CD4-positive, alpha-beta T cell treated with Interleukin-6 at 100 ng/mL for 8 hours (primary cell): Measurements from ENCODE around the gene TMEM51.

ENCODE experiments used
- DNase-seq: peaks from one replicate; pipeline ENCODE4 v3.0.0-alpha.2; 2020; ENCODE audit warnings: mixed read lengths, low spot score

Gene TMEM51

DNA sequence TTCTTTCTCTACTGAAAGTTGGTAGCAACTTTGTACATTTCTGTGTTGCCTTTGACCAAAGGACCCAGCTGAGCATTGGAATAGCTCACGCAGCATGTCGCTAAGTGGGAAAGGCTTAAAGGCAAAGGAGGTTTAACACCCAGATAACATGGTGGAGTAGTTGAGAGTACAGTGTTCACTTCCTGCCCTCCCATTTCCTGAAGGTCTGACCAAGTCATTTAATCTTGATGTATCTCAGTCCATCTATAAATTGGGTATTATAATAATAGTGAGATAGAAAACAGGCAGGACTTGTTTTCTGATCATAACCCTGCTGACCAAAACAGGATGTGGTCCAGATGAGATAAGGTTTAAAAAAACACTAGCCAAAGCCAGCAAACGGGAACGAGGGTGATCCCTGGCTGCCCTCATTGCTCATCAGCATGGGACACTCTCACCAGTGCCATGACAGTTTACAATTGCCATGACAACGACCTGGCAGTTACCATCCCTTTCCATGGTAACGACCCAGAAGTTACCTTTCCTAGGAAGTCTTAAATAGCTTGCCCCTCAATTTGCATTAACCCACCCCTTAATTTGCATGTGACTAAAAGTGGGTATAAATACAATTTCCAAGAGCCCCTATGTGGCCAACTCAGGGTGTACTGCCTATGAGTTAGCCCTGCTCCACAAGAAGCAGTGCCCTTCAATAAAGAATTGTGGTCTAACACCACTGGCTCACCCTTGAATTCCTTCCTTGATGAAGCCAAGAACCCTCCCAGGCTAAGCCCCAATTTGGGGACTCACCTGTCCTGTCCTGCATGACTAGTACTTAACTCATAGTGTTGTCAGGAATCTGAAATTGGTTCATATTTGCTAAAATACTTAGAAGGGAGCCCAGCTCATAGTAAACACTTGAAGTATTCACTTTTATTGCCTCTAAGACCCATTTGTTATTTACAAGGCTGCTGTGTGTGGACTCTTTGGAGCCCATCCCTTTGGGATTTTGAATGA lies 65.0 kb downstream of the TMEM51 start:
- no peak for DNase-seq

DNA sequence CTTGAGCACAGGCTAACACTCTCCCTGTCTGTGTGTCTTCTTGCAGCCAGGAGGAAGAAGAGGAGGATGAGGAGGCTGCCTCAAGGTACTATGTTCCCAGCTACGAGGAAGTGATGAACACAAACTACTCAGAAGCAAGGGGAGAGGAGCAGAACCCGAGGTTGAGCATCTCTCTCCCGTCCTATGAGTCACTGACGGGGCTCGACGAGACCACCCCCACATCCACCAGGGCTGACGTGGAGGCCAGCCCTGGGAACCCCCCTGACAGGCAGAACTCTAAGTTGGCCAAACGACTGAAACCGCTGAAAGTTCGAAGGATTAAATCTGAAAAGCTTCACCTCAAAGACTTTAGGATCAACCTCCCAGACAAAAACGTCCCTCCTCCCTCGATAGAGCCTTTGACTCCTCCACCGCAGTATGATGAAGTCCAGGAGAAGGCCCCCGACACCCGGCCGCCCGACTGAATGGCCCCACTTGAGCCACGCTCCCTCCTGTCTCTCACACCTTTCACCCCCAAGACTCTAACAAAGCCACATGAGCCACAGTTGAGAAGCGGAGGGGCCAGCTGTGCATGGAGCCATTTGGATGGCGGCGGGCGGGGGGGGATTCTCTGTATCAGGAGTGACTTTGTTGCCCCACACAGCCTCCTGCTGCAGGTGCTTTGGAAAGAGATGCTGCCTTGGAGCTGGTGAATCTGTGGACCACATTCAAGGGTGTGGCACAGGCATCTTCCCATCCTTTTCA lies 65.9 kb downstream of the TMEM51 start:
- no peak for DNase-seq

DNA sequence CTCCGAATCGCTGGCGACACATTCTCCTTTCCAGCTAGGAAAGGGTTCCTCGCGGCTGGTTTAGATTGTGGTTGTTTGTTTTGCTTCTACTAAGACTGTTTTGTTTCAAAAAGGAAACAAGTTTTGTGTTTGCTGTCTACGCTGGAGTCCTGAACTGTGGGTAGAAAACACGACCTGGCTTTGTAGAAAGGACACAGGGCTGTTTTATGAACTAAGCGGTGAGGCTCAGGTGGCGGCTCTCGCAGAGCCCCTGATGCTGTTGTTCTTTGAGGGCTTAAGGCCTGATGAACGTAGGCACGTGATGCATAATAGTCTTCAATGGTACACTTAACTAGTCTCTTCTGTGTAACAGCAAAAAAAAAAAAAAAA lies 66.5 kb downstream of the TMEM51 start:
- DNase-seq = no peak

DNA sequence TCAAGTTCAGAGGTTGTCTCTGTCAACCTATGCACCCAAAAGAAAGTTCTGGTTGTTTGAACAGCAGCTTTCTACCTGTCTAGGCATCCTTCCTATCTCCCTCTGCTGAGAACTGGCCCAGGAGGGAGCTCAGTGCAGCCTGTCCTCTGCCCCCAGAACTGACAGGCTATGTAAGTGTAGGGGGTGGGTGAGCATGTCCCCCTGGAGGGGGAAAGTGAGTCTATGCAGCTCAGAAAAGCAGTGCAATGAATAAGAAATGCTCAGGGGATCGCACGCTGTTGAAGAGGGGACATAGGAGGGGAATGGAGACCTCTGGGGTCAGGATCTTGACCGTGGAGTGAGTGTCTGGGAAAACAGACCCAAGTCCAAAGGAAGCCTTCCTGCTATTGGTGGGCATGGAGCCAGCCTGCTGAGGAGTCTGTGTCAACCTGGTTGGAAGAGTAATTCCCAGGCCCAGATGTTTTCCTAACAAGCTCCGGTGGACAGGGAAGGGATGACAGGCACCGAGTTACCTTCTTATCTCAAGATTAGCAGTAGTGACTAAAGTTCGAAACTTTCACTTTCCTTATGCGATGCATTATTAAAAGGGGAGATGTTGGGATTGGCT lies 67.4 kb downstream of the TMEM51 start:
- no peak for DNase-seq

DNA sequence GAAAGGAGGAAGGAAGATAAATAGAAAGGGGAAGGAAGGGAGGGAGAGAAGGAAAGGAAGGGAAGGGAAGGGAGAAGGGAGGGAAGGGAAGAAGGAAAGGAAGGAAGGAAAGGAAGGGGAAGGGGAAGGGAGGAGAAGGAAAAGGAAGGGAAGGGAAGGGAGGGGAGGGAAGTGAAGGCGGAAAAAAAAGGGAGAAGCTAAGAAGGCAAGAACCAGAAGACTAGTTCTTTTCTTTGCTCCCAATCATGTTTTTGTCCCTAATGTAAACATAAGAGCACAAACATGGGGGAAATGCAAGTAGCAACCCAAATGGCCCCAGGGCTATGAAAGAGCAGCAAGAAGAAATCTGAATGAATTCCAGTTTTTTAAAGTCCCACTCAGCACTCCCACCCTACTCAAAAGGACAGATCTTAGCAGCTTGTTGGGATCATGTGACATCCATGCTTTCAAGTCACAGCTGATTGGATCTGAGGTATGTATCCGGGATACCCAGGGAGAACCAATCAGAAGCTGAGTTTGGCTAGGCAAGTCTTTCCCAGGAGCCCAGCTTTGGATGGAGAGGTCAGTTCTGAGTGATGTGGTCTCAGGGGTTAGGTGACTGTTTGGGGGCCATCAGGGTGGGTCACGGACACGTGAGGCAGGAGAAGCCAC lies 69.2 kb downstream of the TMEM51 start:
- no peak for DNase-seq

DNA sequence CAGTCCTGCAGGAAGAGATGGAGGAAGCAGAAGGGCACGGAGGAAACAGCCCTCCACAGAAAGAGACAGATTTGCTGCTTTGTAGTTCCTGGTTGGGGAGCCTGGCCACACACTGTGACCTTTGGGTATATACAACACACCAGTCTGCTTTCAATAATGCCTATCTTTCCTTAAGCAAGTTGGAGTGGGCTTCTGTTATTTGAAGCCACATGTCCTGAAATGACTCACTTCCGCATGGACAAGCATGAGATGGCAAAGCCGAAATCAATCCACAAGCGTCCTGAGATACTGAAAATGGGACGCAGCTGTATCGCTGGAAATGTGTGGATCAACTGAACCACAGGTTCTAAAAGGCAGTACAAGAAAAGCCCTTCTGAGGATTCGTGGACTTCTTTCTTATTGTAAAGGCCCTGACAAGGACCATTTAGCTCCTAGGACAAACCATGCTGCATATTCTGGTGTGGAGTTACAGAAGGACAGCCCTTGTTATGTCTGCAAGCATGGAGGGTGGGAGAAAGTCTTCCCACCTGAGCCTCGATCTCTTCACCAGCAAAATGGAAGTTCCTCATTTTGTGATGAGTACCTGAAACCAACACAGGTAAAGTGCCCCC lies 70.8 kb downstream of the TMEM51 start:
- no peak for DNase-seq

DNA sequence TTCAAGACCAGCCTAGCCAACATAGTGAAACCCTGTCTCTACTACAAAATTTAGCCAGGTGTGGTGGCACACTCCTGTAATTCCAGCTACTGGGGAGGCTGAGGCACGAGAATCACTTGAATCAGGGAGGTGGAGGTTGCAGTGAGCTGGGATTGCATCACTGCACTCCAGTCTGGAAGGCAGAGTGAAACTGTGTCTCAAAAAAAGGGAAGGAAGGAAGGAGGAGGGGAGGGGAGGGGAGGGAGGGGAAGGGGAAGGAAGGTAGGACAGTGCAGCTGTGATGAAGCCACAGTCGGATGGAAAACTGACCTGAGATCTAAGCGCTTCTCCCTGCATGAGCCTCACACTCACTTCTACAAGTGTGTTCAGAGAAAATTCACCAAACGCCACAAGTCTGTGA lies 71.4 kb downstream of the TMEM51 start:
- no peak for DNase-seq

DNA sequence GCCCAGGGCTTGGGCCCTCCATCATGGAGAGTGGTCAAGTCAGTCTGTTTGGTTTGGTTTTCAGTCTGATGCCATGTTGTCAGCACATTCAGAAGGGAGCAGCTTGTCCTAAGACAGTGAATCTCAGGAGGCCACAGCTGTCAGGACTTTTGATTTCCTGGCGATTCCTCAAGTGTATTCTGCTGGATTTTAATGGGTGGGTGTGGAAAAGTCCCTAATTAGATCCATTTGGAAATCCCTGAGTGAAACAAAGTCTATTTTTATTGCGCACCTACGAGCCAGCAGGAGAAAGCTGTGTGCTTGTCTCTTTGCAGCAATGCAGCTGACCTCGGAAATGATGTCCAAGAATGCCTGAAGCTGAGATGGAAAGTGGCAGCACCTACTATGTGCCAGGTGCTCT lies 71.9 kb downstream of the TMEM51 start:
- no peak for DNase-seq

DNA sequence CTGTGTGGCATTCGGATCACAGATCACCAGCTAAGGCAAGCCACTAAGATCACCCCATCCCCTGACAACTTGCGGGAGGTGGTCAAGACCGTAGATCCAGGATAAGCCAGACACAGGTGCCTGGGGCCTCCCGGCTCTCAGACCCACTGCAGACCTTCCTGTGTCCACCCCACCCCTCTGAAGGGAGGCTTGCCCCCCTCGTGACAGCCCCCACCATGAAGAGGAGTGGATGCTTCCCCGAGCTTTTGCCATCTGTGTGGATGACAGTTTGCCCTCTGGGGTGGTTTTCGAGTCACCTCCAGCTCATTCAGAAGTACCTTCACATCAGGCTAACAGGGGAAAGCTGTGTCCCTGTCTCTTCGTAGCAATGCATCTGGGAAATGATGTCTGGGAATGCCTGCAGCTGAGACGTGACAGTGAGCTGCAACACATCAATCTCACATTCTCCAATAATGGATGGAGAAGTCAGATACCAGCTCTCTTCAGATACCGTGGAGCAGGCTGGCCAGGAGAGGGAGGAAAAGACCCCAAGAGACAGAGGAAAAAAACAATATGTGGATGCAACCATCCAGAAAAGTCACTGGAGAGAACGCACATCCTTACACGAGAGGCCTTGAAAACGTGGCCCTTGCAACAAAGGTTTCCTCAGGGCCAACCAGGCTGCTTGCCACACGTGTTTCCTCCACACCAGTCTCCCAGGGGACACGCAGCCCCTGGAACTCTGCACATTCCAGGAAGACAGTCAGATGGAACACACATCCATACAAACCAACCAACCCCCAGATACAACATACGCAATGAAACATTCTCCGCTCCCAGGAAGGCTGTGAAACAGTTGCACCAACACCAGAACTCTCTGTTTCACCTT lies 73.1 kb downstream of the TMEM51 start:
- DNase-seq = no peak

DNA sequence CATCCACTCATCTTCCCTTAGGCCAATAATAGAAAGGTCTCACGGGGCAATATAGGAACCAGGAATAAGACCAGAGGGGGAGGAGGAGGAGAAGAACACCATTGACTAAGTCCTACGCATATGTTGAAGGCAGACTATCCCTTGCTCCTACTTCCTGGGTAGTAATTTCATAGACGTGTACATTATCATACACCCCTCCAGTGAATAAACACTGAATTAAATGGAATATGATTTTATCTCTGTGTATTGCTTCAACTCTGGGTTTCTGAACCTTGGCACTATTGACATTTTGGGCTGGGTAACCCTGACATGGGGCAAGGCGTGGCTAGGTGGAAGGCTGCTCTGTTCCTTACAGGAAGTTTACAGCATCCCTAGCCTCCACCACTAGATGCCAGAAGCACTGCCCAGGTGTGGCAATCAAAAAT lies 76.2 kb downstream of the TMEM51 start:
- DNase-seq = no peak

DNA sequence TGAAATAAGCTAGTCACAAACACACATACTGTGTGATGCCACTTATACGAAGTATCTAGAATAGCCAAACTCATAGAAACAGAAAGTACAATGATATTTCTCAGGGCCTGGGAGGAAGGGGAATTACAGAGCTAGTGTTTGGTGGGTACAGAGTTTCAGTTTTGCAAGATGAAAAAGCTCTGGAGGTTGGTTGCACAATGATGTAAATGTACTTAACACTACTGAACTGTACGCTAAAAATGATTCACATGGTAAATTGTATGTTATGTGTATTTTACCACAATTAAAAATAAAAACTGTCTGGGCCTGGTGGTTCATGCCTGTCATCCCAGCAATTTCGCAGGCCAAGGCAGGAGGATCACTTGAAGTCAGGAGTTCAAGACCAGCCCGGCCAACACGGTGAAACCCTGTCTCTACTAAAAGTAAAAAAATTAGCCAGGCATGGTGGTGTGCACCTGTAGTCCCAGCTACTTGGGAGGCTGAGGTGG lies 78.2 kb downstream of the TMEM51 start:
- no peak for DNase-seq

DNA sequence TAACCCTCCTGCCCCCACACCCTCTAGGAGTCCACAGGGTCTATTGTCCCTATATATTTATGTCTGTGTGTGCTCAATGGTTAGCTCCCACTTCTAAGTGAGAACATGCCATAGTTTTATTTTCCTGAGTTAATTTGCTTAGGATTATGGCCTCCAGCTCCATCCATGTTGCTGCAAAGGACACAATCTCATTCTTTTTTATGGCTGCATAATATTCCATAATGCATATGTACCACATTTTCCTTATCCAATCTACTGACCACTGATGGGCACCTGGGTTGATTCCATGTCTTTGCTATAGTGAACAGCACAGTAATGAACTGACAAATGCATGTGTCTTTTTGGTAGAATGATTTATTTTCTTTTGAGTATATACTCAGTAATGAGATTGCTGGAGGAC lies 80.1 kb downstream of the TMEM51 start:
- no peak for DNase-seq

DNA sequence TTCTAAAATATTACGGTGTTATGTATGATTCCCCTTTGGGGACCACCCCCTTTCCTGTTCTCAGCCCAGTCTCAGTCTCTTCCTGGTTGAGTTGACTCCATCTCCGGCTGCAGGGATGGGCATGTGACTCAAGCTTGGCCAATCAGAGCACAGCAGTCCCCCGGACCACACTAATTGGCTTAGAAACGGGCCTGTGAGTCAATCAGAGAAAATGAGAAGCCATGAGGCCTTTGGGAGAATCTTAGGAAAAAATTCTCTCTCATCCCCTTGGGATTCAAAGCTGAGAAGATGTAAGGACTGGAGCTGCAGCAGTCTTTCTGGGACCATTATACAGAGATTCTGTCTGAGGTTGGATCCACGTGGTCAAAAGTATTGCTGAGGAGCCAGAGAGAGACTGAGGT lies 82.8 kb downstream of the TMEM51 start:
- DNase-seq = no peak

DNA sequence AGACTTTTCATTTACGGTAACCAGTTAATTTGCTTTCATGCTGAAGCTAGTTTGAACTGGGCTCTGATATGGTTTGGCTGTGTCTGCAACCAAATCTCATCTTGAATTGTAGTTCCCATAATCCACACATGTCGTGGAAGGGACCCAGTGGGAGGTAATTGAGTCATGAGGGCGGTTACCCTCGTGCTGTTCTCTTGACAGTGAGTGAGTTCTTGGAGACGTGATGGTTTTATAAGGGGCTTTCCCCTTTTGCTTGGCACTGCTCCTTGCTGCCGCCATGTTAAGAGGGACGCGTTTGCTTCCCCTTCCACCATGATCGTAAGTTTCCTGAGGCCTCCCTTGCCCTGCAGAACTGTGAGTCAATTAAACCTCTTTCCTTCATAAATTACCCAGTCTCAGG lies 83.2 kb downstream of the TMEM51 start:
- DNase-seq = no peak

DNA sequence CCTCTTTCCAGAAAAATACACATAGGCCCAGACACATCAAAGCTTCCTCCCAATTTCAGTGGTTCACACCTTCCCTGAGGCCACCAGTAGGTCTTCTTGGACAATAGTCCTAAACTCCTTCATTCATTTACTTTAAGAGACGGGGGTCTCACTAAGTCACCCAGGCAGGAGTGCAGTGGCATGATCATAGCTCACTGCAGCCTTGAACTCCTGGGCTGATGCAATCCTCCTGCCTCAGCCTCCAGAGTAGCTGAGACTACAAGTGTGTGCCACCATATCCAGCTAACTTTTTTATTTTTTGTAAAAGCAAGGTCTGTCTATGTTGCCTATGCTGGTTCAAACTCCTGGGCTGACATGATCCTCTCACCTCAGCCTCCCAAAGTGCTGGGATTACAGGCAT lies 85.2 kb downstream of the TMEM51 start:
- no peak for DNase-seq

DNA sequence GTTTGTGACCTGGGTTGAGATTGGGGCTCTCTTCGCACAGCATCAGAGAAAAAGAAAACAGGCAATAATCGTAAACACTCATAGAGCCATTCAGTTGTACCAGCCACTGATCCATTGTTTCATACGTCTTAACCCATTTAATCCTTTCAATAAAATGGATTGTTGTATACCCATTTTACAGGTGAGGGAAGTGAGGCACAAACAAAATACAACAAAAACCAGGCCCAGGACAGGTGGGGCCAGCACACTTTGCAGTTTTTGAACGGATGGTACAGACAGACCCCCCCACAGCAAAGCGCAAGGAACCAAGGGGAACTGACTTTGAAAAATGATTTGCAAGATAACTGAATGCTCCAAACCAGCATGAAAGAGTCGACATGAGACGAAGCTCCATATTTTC lies 89.2 kb downstream of the TMEM51 start:
- DNase-seq = no peak

DNA sequence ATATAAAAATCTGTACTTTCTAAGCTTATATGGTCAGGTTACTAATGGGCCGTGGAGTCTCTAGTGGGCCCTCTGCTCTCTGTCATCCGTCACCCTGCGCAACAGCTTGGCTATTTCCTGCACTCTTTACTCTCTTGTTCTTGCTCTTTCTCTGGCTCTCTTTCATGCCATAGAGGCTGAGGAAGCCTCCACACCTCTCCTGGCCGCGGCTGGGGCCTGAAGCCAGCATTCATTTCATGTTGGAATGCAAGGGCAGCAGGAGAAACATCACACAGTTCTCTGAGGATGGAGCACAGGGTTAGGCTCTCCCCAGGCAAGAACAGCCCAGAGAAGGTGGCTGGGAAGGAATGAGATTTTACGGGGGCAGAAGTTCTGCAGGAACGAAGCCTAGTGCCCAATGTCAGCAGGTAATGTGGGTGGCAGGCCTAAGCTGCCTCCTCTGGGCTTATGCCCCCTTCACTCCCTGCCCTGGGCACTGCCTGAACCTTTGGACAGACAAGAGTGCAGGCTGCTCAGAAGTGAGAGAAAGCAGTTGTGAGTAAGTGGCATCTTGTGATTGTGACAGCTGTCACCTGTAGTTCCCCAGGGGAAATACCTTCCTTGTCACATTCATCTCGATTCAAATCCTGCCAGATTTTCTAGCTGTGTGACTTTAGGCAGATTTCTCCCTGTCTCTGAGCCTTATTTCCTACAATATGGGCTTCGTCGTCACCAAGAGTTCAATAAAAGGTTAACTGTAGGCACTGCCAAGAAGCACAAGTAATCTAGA lies 89.9 kb downstream of the TMEM51 start:
- DNase-seq = no peak

DNA sequence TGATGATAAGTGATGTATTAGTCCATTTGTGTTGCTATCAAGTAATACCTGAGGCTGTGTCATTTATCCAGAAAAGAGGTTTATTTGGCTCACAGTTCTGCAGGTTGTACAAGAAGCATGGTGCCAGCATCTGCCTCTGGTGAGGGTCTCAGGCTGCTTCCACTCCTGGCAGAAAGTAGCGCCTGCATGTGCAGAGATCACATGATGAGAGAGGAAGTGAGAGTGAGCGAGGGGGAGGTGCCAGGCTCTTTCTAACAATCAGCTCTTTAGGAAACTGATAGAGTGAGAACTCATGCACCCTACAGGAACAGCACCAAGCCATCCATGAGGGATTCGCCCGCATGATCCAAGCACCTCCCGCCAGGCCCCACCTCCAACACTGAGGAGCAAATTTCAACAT lies 91.3 kb downstream of the TMEM51 start:
- no peak for DNase-seq

DNA sequence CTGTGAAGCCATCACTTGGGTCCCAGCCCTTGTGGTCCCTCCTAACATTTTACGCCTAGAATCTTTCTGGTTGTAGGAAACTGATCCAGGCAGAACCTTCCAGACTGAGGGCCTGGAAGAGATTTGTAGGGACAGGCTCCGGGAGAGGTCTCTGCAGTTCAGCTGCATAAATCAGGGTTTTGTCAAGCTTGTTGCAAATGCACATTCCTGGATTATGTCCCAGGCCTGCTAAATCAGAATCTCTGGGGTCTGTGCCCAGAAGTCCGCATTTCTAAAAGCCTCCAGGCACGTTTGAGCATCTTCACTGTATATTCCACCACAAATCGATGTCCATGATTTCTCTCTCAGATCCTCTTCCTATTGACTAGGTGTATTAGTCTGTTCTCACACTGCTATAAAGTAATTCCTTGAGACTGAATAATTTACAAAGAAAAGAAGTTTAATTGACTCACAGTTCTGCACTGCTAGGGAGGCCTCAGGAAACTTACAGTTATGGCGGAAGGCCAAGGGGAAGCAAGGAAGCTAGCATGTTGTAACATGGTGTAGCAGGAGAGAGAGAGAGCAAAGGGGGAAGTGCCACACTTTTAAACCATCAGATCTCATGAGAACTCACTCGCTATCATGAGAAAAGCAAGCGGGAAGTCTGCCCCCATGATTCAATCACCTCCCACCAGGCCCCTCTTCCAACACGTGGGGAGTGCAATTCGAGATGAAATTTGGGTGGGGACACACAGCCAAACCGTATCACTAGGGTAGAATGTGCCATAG lies 92.2 kb downstream of the TMEM51 start:
- no peak for DNase-seq
